ENCODE data around the gene TMEM120B.
A peak's percentile ranks its signal among the peaks of the same experiment; 100 is the strongest.

Gene TMEM120B

GRCh38 chr12:121792607-121793439 lies 80.3 kb downstream of the TMEM120B start:
- DNase-seq (ENCODE audit: low spot score) = no peak

GRCh38 chr12:121793440-121793837 lies 80.9 kb downstream of the TMEM120B start, which contains the start of gene RHOF:
TSS of gene RHOF (minus strand) at chr12:121793688. CDS start at chr12:121793633, 55 bp downstream.
- DNase-seq (ENCODE audit: low spot score) = no peak

GRCh38 chr12:121793838-121794533 lies 81.4 kb downstream of the TMEM120B start:
- peak; percentile 92 for DNase-seq (ENCODE audit: low spot score)

- no peak for DNase-seq (ENCODE audit: low spot score)
Observed at GRCh38 chr12:121794534-121795033, 82.0 kb downstream of the TMEM120B start.

GRCh38 chr12:121795034-121795968 lies 82.7 kb downstream of the TMEM120B start:
- DNase-seq (ENCODE audit: low spot score) = peak; percentile 93

GRCh38 chr12:121796855-121797751 lies 84.6 kb downstream of the TMEM120B start:
- DNase-seq (ENCODE audit: low spot score) = peak; percentile 83

GRCh38 chr12:121797937-121798786 lies 85.6 kb downstream of the TMEM120B start:
- peak; percentile 84 for DNase-seq (ENCODE audit: low spot score)

GRCh38 chr12:121798787-121799155 lies 86.2 kb downstream of the TMEM120B start:
- no peak for DNase-seq (ENCODE audit: low spot score)

GRCh38 chr12:121799156-121799841 lies 86.7 kb downstream of the TMEM120B start:
- DNase-seq (ENCODE audit: low spot score) = no peak

- DNase-seq (ENCODE audit: low spot score) = peak; percentile 85
Observed at GRCh38 chr12:121799842-121800693, 87.5 kb downstream of the TMEM120B start.

GRCh38 chr12:121800694-121801594 lies 88.4 kb downstream of the TMEM120B start:
- peak; percentile 82 for DNase-seq (ENCODE audit: low spot score)

GRCh38 chr12:121801595-121802484 lies 89.3 kb downstream of the TMEM120B start:
- DNase-seq (ENCODE audit: low spot score) = no peak

- no peak for DNase-seq (ENCODE audit: low spot score)
Observed at GRCh38 chr12:121802485-121802842, 89.9 kb downstream of the TMEM120B start.

GRCh38 chr12:121802843-121803698 lies 90.5 kb downstream of the TMEM120B start:
- DNase-seq (ENCODE audit: low spot score) = peak; percentile 96

GRCh38 chr12:121803861-121804416 lies 91.4 kb downstream of the TMEM120B start, which contains the start of gene SETD1B:
TSS of gene SETD1B (plus strand) at chr12:121804009. CDS start at chr12:121804738, 729 bp downstream.
- DNase-seq (ENCODE audit: low spot score) = no peak
